Activated CD4-positive, alpha-beta T cell treated with anti-CD3 and anti-CD28 coated beads for 36 hours (primary cell): ENCODE results near the gene RAB43. TPM values are rescaled to one million over a fixed set of nuclear protein-coding genes. Genes with fewer than 3 reads are reported as not detected.
"Not testable (repeated sequence)": the region's sequence is repeated elsewhere in the genome, so short reads cannot be mapped to it uniquely, and the experiment has no call there.

Experiments
- ATAC-seq: fragments of 200-7000 bp; cut with Tn5 transposase; one replicate; pipeline ENCODE4 v1.10.0; 2021; ENCODE audit warnings: mild to moderate bottlenecking, moderate library complexity
- CTCF ChIA-PET: fragments of 350-600 bp; sonication (Branson Sonifier 250); formaldehyde crosslinking; loops from one replicate; lab custom pipeline; 2021; ENCODE audit warnings: antibody characterized with exemption; lab: Charles Lee
- POLR2A ChIA-PET: fragments of 350-600 bp; sonication (Branson Sonifier 250); formaldehyde crosslinking; loops from one replicate; lab custom pipeline; 2021; ENCODE audit warnings: antibody characterized with exemption, inconsistent platforms; lab: Charles Lee
- DNase-seq: peaks from one replicate; pipeline ENCODE4 v3.0.0-alpha.2; 2020
- H3K27ac Mint-ChIP-seq: one replicate; pipeline ENCODE4 v1.8.0; 2021; ENCODE audit warnings: mixed read lengths
- H3K27me3 Mint-ChIP-seq: one replicate; pipeline ENCODE4 v1.8.0; 2021; ENCODE audit warnings: mixed read lengths
- H3K36me3 Mint-ChIP-seq: one replicate; pipeline ENCODE4 v1.8.0; 2021; ENCODE audit warnings: low read depth, mixed read lengths
- H3K4me1 Mint-ChIP-seq: one replicate; pipeline ENCODE4 v1.8.0; 2021; ENCODE audit warnings: mixed read lengths
- H3K4me3 Mint-ChIP-seq: one replicate; pipeline ENCODE4 v1.8.0; 2021; ENCODE audit warnings: mild to moderate bottlenecking, moderate library complexity, mixed read lengths
- H3K9me3 Mint-ChIP-seq: one replicate; pipeline ENCODE4 v1.8.0; 2021; ENCODE audit warnings: low read depth, mixed read lengths
- intact Hi-C, 2 experiments: fragments of 100-400 bp; cut with DNase I in 1 of 2; cut with micrococcal nuclease in 1 of 2; formaldehyde crosslinking; loops; one replicate each; pipeline versions ENCODE4 v1.14.2 to v1.15.1; 2022 to 2024; cut with DNase I, micrococcal nuclease
- total RNA-seq, 2 experiments: library from RNA; stranded (reverse); gene quantifications; one replicate each; pipeline ENCODE4 v1.2.3, GENCODE V29; 2021

Gene RAB43
- total RNA-seq, 2 experiments from 2014 or later, result 32.1 to 51.8 TPM

GRCh38 chr3:129070086-129070885 is 51.3 kb downstream of the RAB43 start:
- POLR2A ChIA-PET, result no interaction called here
- ATAC-seq, result no peak
- peaks cover 9% of the 10 kb centered on the region for H3K4me1 Mint-ChIP-seq

GRCh38 chr3:129069313-129070085 is 52.1 kb downstream of the RAB43 start:
- POLR2A ChIA-PET, result interaction anchor here (0.6 kb wide), 2 partner anchors 47 to 248 kb away, joined by 3 to 5 read pairs; no protein-coding TSS in a partner anchor
- ATAC-seq, result peak; percentile 37
- not testable (repeated sequence) for H3K9me3 Mint-ChIP-seq, DNase-seq, H3K4me1 Mint-ChIP-seq, H3K27me3 Mint-ChIP-seq, H3K4me3 Mint-ChIP-seq, H3K27ac Mint-ChIP-seq, H3K36me3 Mint-ChIP-seq
- CTCF ChIA-PET, result interaction anchor here (0.6 to 7.2 kb wide), 11 partner anchors 9 to 329 kb away, joined by 3 to 63 read pairs (median 4); partner anchors contain the start of genes CFAP92, GP9 and RAB43
- intact Hi-C loops, result loop anchor here in 1 of 2 experiments (5.0 kb wide), 1 partner anchor 48 kb away; no protein-coding TSS in a partner anchor

More at GRCh38 chr3:129070086-129070885, 51.3 kb downstream of the RAB43 start:
- CTCF ChIA-PET, result interaction anchor here (0.6 to 7.2 kb wide), 4 partner anchors 17 to 679 kb away, joined by 3 to 63 read pairs (median 6); no protein-coding TSS in a partner anchor
- no peaks in the 10 kb centered on the region for H3K9me3 Mint-ChIP-seq
- intact Hi-C loops, result no loop called here
- no peak for DNase-seq
- peaks cover 2% of the 10 kb centered on the region for H3K27me3 Mint-ChIP-seq
- H3K27ac Mint-ChIP-seq, result no peak overlapping the region
- no peaks in the 10 kb centered on the region for H3K36me3 Mint-ChIP-seq
- no peak overlapping the region for H3K4me3 Mint-ChIP-seq

- ATAC-seq (peak; percentile 47), DNase-seq (peak; percentile 31)
- Mint-ChIP-seq H3K9me3 (no peaks in the 10 kb centered on the region), H3K27ac (no peak overlapping the region), H3K4me3 (peak overlapping the region; percentile 38), H3K36me3 (no peaks in the 10 kb centered on the region), H3K27me3 (peaks cover 2% of the 10 kb centered on the region), H3K4me1 (peaks cover 9% of the 10 kb centered on the region)
- POLR2A ChIA-PET, result interaction anchor here (0.6 kb wide), 1 partner anchor 247 kb away, joined by 3 read pairs; a partner anchor contains a TSS
- intact Hi-C loops, result loop anchor here in 1 of 2 experiments (5.0 kb wide), 1 partner anchor 49 kb away; no protein-coding TSS in a partner anchor
- CTCF ChIA-PET, result interaction anchor here (0.8 to 7.2 kb wide), 10 partner anchors 16 to 178 kb away, joined by 3 to 63 read pairs (median 4); partner anchors contain the start of gene RAB43
Observed at GRCh38 chr3:129068291-129068886, 53.2 kb downstream of the RAB43 start.

- POLR2A ChIA-PET, H3K36me3 Mint-ChIP-seq, H3K9me3 Mint-ChIP-seq, H3K4me1 Mint-ChIP-seq, H3K27me3 Mint-ChIP-seq: not testable (repeated sequence)
- DNase-seq, result peak; percentile 46
- CTCF ChIA-PET, result interaction anchor here (0.8 to 7.2 kb wide), 7 partner anchors 15 to 316 kb away, joined by 3 to 63 read pairs (median 4); partner anchors contain the start of gene RAB43
- peak; percentile 21 for ATAC-seq
- intact Hi-C loops, result loop anchor here (1.0 to 5.0 kb wide), 2 partner anchors 14 to 50 kb away; no protein-coding TSS in a partner anchor
- Mint-ChIP-seq H3K4me3 (peak overlapping the region; percentile 38), H3K27ac (peak overlapping the region; percentile 37)
Observed at GRCh38 chr3:129067719-129068118, 53.9 kb downstream of the RAB43 start.

- DNase-seq (no peak), ATAC-seq (no peak)
- Mint-ChIP-seq H3K27ac (no peak overlapping the region), H3K4me1 (peaks cover 9% of the 10 kb centered on the region), H3K9me3 (no peaks in the 10 kb centered on the region), H3K27me3 (peaks cover 2% of the 10 kb centered on the region), H3K36me3 (no peaks in the 10 kb centered on the region), H3K4me3 (no peak overlapping the region)
- CTCF ChIA-PET, result interaction anchor here (7.2 kb wide), 1 partner anchor 13 kb away, joined by 63 read pairs; no protein-coding TSS in a partner anchor
- POLR2A ChIA-PET, result no interaction called here
- intact Hi-C loops, result loop anchor here in 1 of 2 experiments (5.0 kb wide), 1 partner anchor 52 kb away; no protein-coding TSS in a partner anchor
Observed at GRCh38 chr3:129065720-129066073, 55.9 kb downstream of the RAB43 start.

- DNase-seq, result no peak
- intact Hi-C loops, result loop anchor here in 1 of 2 experiments (5.0 kb wide), 1 partner anchor 52 kb away; no protein-coding TSS in a partner anchor
- peaks cover 9% of the 10 kb centered on the region for H3K4me1 Mint-ChIP-seq
- H3K27ac Mint-ChIP-seq, result no peak overlapping the region
- CTCF ChIA-PET, result interaction anchor here (7.2 kb wide), 1 partner anchor 13 kb away, joined by 63 read pairs; no protein-coding TSS in a partner anchor
- ATAC-seq, result no peak
- H3K9me3 Mint-ChIP-seq, result no peaks in the 10 kb centered on the region
- POLR2A ChIA-PET, result no interaction called here
- H3K27me3 Mint-ChIP-seq, result peaks cover 2% of the 10 kb centered on the region
- no peak overlapping the region for H3K4me3 Mint-ChIP-seq
- H3K36me3 Mint-ChIP-seq, result no peaks in the 10 kb centered on the region
Observed at GRCh38 chr3:129065016-129065719, 56.4 kb downstream of the RAB43 start.

- ChIA-PET CTCF (interaction anchor here (0.7 to 7.2 kb wide), 3 partner anchors 11 to 583 kb away, joined by 3 to 63 read pairs (median 8); no protein-coding TSS in a partner anchor), POLR2A (no interaction called here)
Observed at GRCh38 chr3:129063841-129064482, 57.6 kb downstream of the RAB43 start.

GRCh38 chr3:129063091-129063640 is 58.4 kb downstream of the RAB43 start:
- intact Hi-C loops, result no loop called here
- no peak for DNase-seq
- ChIA-PET POLR2A (no interaction called here), CTCF (interaction anchor here (0.7 to 7.2 kb wide), 3 partner anchors 11 to 584 kb away, joined by 3 to 63 read pairs (median 8); no protein-coding TSS in a partner anchor)
- Mint-ChIP-seq H3K9me3 (no peaks in the 10 kb centered on the region), H3K4me1 (peaks cover 10% of the 10 kb centered on the region), H3K27me3 (no peaks in the 10 kb centered on the region), H3K36me3 (no peaks in the 10 kb centered on the region), H3K4me3 (no peak overlapping the region), H3K27ac (no peak overlapping the region)
- ATAC-seq, result no peak

More at GRCh38 chr3:129063841-129064482, 57.6 kb downstream of the RAB43 start:
- Mint-ChIP-seq H3K36me3 (no peaks in the 10 kb centered on the region), H3K4me1 (peaks cover 8% of the 10 kb centered on the region), H3K27me3 (no peaks in the 10 kb centered on the region), H3K4me3 (no peak overlapping the region), H3K27ac (no peak overlapping the region), H3K9me3 (no peaks in the 10 kb centered on the region)
- no peak for DNase-seq
- intact Hi-C loops, result no loop called here
- no peak for ATAC-seq

- no peak overlapping the region for H3K27ac Mint-ChIP-seq
- no peak for ATAC-seq
- no peak overlapping the region for H3K4me3 Mint-ChIP-seq
- no peaks in the 10 kb centered on the region for H3K9me3 Mint-ChIP-seq
- ChIA-PET CTCF (interaction anchor here (2.5 kb wide), 1 partner anchor 183 kb away, joined by 8 read pairs; no protein-coding TSS in a partner anchor), POLR2A (no interaction called here)
- intact Hi-C loops, result no loop called here
- no peak for DNase-seq
- H3K36me3 Mint-ChIP-seq, result no peaks in the 10 kb centered on the region
- H3K4me1 Mint-ChIP-seq, result peaks cover 5% of the 10 kb centered on the region
- H3K27me3 Mint-ChIP-seq, result no peaks in the 10 kb centered on the region
Observed at GRCh38 chr3:129061888-129062834, 59.4 kb downstream of the RAB43 start.
